Neural crest cell (in vitro differentiated cells): ENCODE results near the gene C17orf100. TPM values are rescaled to one million over a fixed set of nuclear protein-coding genes. Genes with fewer than 3 reads are reported as not detected.

Experiments used
- DNase-seq: peaks from one replicate; pipeline ENCODE4 v3.0.0; 2021; ENCODE audit warnings: low read depth, mixed read lengths, low spot score
- H3K27ac Mint-ChIP-seq: one replicate; pipeline ENCODE4 v1.8.0; 2021; ENCODE audit warnings: mild to moderate bottlenecking, mixed read lengths; ENCODE audit not compliant: unreplicated experiment
- H3K27me3 Mint-ChIP-seq: 2 replicates; pipeline ENCODE4 v1.8.0; 2021; ENCODE audit warnings: low read depth, mild to moderate bottlenecking, mixed read lengths
- H3K36me3 Mint-ChIP-seq: 2 replicates; pipeline ENCODE4 v1.8.0; 2021; ENCODE audit warnings: low read depth, mild to moderate bottlenecking, mixed read lengths
- H3K4me1 Mint-ChIP-seq: 2 replicates; pipeline ENCODE4 v1.8.0; 2021; ENCODE audit warnings: mixed read lengths
- H3K4me3 Mint-ChIP-seq: one replicate; pipeline ENCODE4 v1.8.0; 2021; ENCODE audit warnings: mild to moderate bottlenecking, mixed read lengths
- H3K9me3 Mint-ChIP-seq: 2 replicates; pipeline ENCODE4 v1.8.0; 2021; ENCODE audit warnings: mixed read lengths
- total RNA-seq: library from RNA; stranded (reverse); gene quantifications from 2 replicates; pipeline ENCODE4 v1.2.1, GENCODE V29; 2021
- TF ChIP-seq, protein P1 (sequence below): fragments of 200-600 bp; sonication (generic); conservative IDR thresholded peaks from 2 replicates; pipeline ENCODE4 v1.5.0; 2021; ENCODE audit warnings: antibody characterized with exemption, mild to moderate bottlenecking

Gene C17orf100
- total RNA-seq, 1 donor from 2014 or later, result 3.7 TPM

- Mint-ChIP-seq H3K4me3 (no peak overlapping the region), H3K9me3 (no peaks in the 10 kb centered on the region), H3K27ac (no peak overlapping the region), H3K4me1 (no peaks in the 10 kb centered on the region), H3K27me3 (peaks cover 22% of the 10 kb centered on the region), H3K36me3 (no peaks in the 10 kb centered on the region)
- TF ChIP-seq, protein P1, sequence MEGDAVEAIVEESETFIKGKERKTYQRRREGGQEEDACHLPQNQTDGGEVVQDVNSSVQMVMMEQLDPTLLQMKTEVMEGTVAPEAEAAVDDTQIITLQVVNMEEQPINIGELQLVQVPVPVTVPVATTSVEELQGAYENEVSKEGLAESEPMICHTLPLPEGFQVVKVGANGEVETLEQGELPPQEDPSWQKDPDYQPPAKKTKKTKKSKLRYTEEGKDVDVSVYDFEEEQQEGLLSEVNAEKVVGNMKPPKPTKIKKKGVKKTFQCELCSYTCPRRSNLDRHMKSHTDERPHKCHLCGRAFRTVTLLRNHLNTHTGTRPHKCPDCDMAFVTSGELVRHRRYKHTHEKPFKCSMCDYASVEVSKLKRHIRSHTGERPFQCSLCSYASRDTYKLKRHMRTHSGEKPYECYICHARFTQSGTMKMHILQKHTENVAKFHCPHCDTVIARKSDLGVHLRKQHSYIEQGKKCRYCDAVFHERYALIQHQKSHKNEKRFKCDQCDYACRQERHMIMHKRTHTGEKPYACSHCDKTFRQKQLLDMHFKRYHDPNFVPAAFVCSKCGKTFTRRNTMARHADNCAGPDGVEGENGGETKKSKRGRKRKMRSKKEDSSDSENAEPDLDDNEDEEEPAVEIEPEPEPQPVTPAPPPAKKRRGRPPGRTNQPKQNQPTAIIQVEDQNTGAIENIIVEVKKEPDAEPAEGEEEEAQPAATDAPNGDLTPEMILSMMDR, result no peak
- no peak for DNase-seq
These were observed 45.3 kb downstream of the C17orf100 start for GRCh38 chr17:6696906-6697305.

- H3K4me1 Mint-ChIP-seq, result no peaks in the 10 kb centered on the region
- no peaks in the 10 kb centered on the region for H3K9me3 Mint-ChIP-seq
- TF ChIP-seq, protein P1, result no peak
- H3K36me3 Mint-ChIP-seq, result no peaks in the 10 kb centered on the region
- H3K4me3 Mint-ChIP-seq, result no peak overlapping the region
- no peak overlapping the region for H3K27ac Mint-ChIP-seq
- H3K27me3 Mint-ChIP-seq, result peaks cover 16% of the 10 kb centered on the region
- no peak for DNase-seq
These were observed 46.4 kb downstream of the C17orf100 start for GRCh38 chr17:6698004-6698403.

- Mint-ChIP-seq H3K36me3 (no peaks in the 10 kb centered on the region), H3K4me3 (no peak overlapping the region), H3K27me3 (peaks cover 8% of the 10 kb centered on the region), H3K4me1 (no peaks in the 10 kb centered on the region), H3K27ac (no peak overlapping the region), H3K9me3 (no peaks in the 10 kb centered on the region)
- DNase-seq, result no peak
- TF ChIP-seq, protein P1, result no peak
These were observed 48.7 kb downstream of the C17orf100 start for GRCh38 chr17:6699997-6700947.

DNA sequence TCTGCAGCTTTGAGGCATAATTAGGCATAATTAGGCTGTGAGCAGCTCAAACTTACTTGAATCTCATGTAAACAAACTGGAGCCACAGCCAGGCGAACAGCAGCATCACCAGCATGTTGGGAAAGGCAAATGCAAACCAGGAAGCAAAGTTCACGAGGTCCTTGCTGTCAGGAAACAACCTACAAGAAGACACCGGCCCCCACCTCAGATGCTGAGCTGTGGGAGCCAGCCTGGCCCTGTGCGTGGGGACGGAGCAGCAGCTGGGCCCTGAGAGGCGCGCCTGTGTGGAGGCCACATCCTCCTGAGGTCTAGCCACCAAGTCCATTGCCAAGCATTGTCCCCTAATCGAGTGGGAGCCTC, 49.4 kb downstream of the C17orf100 start:
- Mint-ChIP-seq H3K4me1 (no peaks in the 10 kb centered on the region), H3K36me3 (no peaks in the 10 kb centered on the region), H3K4me3 (no peak overlapping the region), H3K27ac (no peak overlapping the region), H3K27me3 (peaks cover 8% of the 10 kb centered on the region), H3K9me3 (no peaks in the 10 kb centered on the region)
- TF ChIP-seq, protein P1, result no peak
- no peak for DNase-seq

DNA sequence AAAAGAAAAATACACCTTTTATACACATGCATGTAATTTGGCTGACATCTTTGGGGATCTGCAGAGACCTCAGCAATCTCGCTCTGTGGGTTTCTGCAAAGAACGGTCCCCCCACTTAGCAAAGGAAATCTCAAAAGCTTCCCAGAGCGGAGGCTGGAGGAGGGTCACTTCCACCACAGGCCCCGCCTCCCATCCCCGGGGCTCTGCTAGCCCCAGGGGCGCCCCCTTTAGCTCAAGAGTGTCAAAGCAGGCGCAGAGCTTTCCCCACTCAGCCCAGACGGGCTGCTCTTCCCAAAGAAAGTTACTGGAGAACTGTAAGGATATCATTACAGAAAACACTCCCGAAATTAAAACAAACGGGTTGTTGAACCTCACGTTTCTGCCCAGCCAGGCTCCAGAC, 50.2 kb downstream of the C17orf100 start:
- Mint-ChIP-seq H3K9me3 (no peaks in the 10 kb centered on the region), H3K4me3 (no peak overlapping the region), H3K27me3 (peaks cover 8% of the 10 kb centered on the region), H3K36me3 (no peaks in the 10 kb centered on the region), H3K4me1 (no peaks in the 10 kb centered on the region), H3K27ac (no peak overlapping the region)
- DNase-seq, result peak; percentile 58
- TF ChIP-seq, protein P1, result peak; percentile 50
